Spleen (tissue), 7 donors: ENCODE results near the gene SPINK14.

Experiments
- CTCF ChIP-seq, 11 experiments: fragments of 200-600 bp in 7 of 11; fragments of 450-650 bp in 4 of 11; sonication (generic) in 4 of 11; IDR thresholded peaks in 8 of 11; conservative IDR thresholded peaks in 3 of 11; 1 replicate in 7 of 11; 2 replicates in 4 of 11; pipeline versions ENCODE4 v1.4.0 to v1.8.0; 2016 to 2021; ENCODE audit warnings: antibody characterized with exemption in 11 of 11, inconsistent platforms in 4 of 11, mild to moderate bottlenecking in 1 of 11
- POLR2AphosphoS5 ChIP-seq, 3 donors: sonication (generic); formaldehyde crosslinking; IDR thresholded peaks; one replicate each; pipeline ENCODE4 v1.5.1; 2017; ENCODE audit warnings: antibody characterized with exemption in 3 of 3
- donor health status: DM: no; HTN: no; CAD: no; lungs with moderate emphysema.
- donor health status: DM: no; HTN: no; CAD: no.
- donor health status: DM: no; HTN: no; CAD: no.

- TF ChIP-seq POLR2AphosphoS5 (IDR thresholded peaks at IDR 0.05) (no peak), CTCF (IDR thresholded peaks at IDR 0.05 in 8 of 11, conservative IDR thresholded peaks at IDR 0.05 in 3 of 11) (no peak)
These were observed 24.9 kb downstream of the SPINK14 start for GRCh38 chr5:148193202-148193601.
